HG03565 (cell line): ENCODE results near the gene MOG.
"Not testable (repeated sequence)": the region's sequence is repeated elsewhere in the genome, so short reads cannot be mapped to it uniquely, and the experiment has no call there.

ENCODE experiments used
- ATAC-seq: cut with Tn5 transposase; IDR thresholded peaks from one replicate; pipeline ENCODE4 v1.9.1; 2021; ENCODE audit warnings: mild to moderate bottlenecking, moderate library complexity; ENCODE audit not compliant: unreplicated experiment

The MOG gene

DNA sequence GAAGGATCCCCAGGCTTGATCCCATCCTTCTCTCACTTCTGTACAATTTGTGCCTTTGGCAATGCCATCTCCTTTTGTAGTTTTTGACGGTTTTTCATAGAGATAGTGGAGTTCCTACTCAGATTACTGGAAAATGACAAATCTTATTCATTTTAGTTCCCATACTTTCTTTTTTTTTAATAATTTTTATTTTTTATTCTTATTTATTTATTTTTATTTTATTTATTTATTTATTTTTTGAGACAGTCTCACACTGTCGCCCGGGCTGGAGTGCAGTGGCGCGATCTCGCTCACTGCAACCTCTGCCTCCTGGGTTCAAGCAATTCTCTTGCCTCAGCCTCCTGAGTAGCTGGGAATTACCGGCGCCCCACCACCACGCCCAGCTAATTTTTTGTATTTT lies 19.6 kb upstream of the MOG start:
- ATAC-seq = no peak

- ATAC-seq = no peak
Observed at GRCh38 chr6:29641430-29642148, 15.3 kb upstream of the MOG start.

DNA sequence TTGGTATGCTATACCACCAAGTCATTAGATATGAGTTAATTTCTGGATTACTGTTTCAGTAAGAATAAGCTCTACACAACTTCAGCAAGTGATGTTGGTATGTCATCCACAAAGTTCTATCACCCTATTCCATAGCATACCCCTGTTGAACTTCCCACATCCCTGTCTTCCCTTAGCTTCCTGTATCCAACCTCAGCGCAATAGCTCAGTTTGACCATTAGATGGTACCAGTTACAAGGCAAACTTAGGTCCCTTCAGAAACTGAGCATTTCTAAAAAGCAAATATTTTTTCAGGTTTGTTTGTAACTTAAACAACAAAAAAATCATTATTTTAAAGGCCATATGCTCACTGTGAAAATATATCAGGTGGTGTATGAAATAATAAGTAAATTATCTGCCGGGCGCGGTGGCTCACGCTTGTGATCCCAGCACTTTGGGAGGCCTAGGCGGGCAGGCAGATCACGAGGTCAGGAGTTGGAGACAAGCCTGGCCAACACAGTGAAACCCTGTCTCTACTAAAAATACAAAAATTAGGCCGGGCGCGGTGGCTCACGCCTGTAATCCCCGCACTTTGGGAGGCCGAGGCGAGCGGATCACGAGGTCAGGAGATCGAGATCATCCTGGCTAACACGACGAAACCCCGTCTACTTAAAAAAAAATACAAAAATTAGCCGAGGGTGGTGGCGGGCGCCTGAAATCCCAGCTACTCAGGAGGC lies 8.8 kb upstream of the MOG start:
- ATAC-seq = no peak

- ATAC-seq = peak; percentile 89
Observed at GRCh38 chr6:29649701-29650673, 6.9 kb upstream of the MOG start.

DNA sequence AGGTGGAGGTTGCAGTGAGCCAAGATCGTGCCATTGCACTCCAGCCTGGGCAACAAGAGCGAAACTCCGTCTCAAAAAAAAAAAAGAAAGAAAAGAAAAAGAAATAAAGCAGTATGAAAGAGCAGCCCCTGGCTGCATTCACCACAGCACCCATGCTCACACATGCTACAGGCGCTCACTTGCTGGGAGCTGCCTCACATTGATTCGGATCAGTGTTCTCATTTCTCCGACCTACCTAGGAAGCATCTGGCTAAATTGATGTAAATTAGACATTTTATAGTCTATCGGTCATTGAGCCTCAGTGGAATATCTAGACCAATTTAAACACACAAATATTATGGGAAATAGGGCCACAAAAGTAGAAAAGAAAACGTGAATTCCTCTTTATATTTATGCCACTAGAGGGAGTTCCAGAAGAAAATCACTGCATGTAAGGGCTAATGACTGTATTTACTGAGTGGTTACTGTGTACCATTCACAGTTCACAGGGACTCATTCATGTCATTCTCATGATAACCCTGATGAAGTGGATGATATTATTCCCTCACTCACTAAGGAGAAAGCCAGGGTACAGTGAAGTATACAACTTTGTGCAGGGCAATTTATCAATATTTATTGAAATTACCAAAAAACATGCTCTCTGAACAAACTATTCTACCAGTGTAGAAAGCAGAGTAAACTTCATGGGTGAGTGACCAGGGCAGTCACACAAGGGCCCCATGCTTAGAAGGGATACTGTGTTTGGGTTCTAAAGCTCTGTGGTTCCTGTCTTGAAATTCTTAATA lies 5.3 kb upstream of the MOG start:
- no peak for ATAC-seq

DNA sequence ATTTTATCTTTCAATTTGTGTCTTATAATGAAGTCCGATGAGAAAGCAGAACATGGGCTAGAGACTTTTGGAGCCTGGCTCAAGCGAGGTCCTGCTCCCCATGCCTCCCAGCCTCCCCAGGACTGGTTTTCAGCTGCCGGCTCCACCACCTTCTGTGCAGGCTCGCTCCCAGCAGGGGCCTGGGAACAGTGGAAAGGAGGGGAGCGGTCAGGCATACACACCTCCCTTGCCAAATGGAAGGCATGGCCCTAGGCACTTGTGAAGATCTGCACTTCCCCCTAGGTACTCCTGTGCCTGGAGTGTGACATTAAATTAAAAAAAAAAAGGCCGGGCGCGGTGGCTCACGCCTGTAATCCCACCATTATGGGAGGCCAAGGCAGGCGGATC lies 4.7 kb upstream of the MOG start:
- no peak for ATAC-seq

GRCh38 chr6:29653452-29654038 lies 3.3 kb upstream of the MOG start:
- no peak for ATAC-seq

GRCh38 chr6:29655658-29656057 lies 1.2 kb upstream of the MOG start:
- no peak for ATAC-seq

DNA sequence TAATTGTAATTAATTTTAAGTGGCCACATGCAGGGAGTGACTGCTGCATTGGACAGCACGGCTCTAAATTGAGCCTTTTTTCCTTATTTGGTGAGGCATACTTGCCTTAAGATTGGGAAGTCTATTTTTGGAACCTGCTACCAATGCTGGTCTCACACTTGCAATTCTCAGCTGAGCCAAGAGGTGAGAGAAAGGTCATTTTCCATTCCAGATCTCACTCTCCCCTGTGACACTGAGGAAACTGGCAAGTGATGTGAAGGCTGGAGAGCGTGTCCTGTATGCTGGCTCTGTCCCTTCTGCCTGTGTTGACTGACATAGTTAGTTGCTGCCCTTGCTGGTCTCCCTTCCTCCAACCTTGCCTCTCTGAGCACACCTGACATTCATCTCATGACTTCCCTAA lies 735 bp upstream of the MOG start:
- ATAC-seq = no peak

GRCh38 chr6:29661071-29661470 lies 4.2 kb downstream of the MOG start:
- no peak for ATAC-seq

DNA sequence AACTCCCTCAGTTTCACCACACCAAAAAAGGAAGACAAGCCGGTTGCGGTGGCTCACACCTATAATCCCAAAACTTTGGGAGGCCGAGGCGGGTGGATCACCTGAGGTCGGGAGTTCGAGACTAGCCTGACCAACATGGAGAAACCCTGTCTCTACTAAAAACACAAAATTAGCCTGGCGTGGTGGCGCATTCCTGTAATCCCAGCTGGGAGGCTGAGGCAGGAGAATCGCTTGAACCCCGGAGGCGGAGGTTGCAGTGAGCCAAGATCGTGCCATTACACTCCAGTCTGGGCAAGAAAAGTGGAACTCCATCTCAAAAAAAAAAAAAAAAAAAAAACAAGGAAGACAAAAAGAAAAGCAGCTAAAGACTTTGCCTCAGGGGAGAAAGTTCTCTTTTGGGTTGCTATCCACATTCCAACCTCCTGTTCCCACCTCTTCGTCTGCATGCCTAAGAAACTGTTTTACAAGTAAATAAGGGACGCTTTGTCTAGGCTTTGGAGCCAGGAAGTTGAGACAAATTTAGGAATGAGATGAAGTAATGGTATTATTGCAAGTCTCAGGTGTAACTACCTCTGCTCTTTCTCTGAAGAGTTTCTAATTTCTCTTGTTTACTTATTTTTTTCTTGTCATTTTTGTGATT lies 4.7 kb downstream of the MOG start:
- not testable (repeated sequence) for ATAC-seq

DNA sequence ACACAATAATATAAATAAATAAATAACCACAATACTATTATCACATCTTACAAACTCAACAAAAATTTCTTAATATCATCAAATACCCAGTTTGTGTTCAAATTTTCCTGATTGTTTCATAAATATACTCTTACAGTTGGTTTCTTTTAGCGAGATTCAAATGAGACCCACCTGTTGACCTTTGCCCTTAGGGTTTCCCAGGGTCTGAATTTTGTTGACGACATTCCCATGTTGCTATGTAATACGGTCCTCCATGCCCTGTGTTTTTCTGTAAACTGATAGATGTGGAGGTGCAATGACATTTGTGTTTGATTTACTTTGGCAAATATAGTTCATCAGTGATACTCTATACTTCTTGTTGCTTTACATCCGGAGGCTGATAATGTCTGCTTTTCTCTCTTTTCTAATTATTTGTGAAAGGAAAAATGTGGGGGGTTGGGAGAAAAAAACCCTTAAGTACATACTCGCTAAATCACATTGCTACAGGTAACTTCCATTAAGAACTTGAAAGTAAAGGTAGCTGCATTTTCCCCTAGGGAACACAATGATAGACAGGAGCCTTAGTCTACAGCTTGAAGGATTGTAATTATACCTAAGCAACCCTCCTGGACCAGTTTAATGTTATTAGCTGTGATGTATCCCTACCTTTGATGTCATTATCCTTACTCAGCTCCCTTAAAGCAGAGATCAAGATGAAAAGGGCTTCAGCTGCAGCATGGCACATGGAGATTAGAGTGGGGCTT lies 6.6 kb downstream of the MOG start:
- ATAC-seq = no peak

DNA sequence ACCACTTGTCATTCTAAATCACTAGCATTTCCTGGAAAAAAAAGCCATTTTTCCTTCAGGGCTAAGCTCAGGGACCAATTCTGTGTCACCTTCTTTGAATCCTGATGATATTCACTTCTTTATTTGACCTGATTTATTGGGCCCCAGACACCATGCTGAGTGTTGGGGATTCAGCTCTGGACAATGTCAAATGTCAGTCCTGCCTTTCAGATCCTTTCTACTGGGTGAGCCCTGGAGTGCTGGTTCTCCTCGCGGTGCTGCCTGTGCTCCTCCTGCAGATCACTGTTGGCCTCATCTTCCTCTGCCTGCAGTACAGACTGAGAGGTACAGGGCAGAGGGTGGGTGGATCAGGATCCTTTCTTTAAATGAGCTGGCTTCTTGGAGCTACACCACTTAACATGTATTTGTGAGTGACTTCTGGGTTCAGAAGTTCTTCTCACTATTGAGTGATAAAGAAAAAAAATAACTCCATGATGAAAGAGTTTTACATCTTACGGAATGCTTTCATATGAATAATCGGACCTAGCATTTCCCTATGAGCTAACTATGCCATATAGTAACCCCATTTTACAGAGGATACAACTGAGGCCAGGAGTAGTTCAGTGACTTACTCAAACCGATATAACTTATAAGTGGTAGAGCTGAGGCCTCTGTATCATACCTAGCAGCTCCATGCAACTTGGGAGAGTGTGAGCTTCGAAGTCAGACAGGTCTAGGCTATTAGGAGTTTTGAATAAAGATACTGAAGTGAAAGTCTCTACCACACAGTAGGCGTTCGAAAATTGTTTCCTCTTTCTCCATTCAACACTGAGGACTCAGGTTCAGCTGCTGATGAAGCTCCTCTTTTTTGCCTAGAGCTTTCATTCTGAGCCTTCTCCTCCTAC lies 9.3 kb downstream of the MOG start:
- ATAC-seq = no peak

DNA sequence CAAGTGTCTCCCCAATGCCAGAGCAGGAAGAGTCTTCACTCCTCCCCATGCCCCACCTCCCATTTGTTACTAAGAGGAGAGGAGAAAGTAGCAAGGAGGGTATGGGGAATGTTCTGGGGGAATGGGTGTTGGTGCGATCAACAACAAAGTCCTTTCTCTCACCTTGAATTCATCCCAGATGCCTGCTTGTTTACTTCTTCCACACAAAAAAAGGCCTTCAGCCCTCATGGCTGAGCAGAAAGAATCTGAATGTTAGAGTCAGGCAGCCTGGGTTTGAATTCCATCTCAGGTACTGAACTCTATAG lies 9.9 kb downstream of the MOG start:
- no peak for ATAC-seq

DNA sequence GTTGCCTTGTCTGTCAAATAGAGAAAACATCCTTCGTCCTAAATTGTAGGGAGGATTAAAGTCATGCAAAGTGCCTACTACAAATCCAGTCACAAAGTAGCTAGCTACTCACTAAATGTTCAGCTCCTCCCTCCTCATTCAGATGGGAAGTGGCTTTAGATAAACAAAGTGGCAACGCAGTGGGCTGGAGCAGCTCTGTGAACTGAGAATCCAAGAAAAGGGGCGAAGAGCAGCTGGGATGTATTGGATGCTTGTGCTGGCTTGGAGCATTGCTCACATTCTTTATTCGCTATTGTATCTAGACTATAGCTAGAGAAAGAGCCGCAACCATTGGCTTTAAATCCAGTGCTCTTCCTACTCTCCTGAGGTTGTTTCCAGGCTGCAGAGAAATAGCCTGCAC lies 10.3 kb downstream of the MOG start:
- ATAC-seq = no peak

DNA sequence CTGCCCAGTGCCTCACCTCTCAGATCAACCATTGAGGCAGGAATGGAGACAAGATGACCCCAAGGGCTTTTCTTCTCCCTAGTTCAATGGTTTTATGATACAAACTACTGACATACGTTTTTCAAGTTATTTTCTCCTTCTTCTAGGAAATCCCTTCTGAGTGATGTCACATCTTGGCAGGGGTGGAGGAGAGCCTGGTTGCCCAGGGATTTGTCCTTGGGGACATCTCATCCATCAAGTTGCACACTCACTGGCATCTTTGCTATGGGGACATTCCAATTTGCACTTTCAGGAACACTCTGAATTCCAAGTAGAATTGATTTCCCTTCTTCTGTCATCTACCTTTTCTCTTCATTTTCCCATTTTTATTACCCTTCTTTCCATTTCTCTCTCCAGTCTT lies 14.1 kb downstream of the MOG start:
- ATAC-seq = no peak

DNA sequence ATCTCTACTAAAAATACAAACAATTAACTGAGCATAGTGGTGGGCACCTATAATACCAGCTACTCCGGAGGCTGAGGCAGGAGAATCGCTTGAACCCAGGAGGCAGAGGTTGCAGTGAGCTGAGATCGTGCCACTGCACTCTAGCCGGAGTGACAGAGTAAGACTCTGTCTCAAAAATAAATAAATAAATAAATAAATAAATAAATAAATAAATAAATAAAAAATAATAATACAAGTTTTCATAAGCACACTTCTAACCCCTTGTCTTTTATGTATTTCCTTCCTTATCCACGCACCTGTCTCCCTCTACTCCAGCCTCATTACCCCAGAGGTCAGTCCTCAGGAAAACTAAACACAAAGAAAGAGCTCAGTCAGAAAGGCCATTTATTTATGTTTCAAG lies 15.2 kb downstream of the MOG start:
- not testable (repeated sequence) for ATAC-seq

DNA sequence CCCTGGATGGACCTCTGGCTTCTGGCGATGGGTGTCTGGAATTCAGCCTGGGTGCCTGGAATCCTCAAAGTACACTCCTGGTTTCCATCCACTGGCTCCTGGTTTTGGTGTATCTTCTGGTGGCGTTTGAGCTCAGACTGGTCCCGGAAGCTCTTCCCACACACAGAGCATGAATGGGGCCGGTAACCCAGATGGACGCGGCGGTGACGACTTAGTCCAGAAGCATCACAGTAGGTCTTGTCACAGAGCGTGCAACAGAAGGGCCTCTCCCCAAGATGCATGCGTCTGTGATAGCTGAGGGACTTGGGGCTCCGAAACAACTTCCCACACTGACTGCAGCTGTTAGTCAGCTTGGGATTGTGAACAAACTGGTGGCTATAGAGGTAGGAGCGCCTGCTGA lies 16.3 kb downstream of the MOG start:
- ATAC-seq = no peak
